Right lobe of liver (tissue), 4 donors: ENCODE results near the gene ZFP36.

Experiments
- POLR2A ChIP-seq: fragments of 450-650 bp; IDR thresholded peaks from one replicate; pipeline ENCODE4 v1.6.1; 2017; ENCODE audit warnings: antibody characterized with exemption, mild to moderate bottlenecking
- TF ChIP-seq, protein P1 (sequence below), 4 donors: fragments of 200-600 bp in 3 of 4; fragments of 450-650 bp in 1 of 4; IDR thresholded peaks; one replicate each; pipeline versions ENCODE4 v1.5.1 to v1.8.0; 2016 to 2022; ENCODE audit warnings: antibody characterized with exemption in 4 of 4, mild to moderate bottlenecking in 2 of 4
- donor health status: DM: no; HTN: no; CAD: no.
- donor health status: DM: no; HTN: no; CAD: no.
- donor health status: DM: no; HTN: yes; CAD: no.

DNA sequence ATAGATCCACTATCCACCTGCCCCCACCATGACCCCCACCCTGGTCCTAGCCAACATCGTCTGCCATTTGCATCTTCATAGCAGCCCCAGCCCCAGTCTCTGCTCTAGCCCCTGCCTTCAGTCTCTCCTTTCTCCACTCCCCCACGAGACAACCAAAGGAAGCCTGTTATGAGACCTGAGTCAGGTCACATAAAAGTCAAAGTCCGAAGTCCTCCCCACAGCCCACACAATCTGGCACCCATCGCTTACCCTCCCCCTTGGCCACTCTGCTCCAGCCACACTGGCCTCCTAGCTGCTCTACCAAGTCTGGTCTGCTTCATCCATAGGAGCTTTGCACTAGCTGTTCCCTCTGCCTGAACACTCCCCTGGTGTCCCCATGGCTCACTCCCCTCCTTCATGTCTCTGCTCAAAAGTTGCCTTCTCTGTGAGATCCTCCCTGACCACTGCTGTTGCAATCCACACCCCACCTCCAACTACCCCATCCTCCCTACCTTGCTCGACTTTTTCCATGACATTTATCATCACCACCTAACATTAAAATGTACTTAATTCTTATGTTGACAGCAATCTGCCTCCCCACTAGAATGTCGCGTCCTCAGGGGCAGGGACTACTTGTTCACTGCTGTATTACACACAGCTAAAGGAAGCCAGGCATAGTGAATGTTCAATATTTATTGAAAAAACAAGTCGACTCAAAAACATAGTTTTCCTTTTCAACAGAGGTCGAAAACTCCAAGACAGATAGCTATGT lies 4.6 kb downstream of the ZFP36 start:
- TF ChIP-seq POLR2A: peak; percentile 77
- TF ChIP-seq, protein P1, sequence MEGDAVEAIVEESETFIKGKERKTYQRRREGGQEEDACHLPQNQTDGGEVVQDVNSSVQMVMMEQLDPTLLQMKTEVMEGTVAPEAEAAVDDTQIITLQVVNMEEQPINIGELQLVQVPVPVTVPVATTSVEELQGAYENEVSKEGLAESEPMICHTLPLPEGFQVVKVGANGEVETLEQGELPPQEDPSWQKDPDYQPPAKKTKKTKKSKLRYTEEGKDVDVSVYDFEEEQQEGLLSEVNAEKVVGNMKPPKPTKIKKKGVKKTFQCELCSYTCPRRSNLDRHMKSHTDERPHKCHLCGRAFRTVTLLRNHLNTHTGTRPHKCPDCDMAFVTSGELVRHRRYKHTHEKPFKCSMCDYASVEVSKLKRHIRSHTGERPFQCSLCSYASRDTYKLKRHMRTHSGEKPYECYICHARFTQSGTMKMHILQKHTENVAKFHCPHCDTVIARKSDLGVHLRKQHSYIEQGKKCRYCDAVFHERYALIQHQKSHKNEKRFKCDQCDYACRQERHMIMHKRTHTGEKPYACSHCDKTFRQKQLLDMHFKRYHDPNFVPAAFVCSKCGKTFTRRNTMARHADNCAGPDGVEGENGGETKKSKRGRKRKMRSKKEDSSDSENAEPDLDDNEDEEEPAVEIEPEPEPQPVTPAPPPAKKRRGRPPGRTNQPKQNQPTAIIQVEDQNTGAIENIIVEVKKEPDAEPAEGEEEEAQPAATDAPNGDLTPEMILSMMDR (IDR thresholded peaks at IDR 0.05): no peak
